ENCODE data around the gene NDUFB10.

DNA sequence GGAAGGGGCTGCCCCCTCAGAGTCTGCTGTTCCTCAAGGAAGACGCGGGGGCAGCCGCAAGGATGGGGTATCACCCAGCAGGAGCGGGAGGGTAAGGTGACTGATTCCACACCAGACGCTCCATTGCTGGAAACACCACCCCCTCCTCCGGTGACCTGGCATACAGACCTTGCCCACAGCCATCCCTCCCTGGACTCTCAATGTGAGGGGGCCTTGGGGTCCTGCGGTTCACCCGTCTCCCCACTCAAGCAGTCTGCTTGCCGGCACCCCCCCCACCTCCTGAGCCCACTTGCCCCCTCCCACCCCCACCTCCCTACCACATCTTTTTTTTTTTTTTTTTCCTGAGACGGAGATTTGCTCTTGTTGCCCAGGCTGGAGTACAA is 29.0 kb upstream of the NDUFB10 start:
- TF ChIP-seq POLR2A (IDR thresholded peaks at IDR 0.05) (no peak), EP300 (IDR thresholded peaks at IDR 0.05) (no peak), CTCF (IDR thresholded peaks at IDR 0.05) (no peak)
